Measurements from ENCODE around the gene TPPP3.
"Not testable (repeated sequence)": the region's sequence is repeated elsewhere in the genome, so short reads cannot be mapped to it uniquely, and the experiment has no call there.

Gene TPPP3

DNA sequence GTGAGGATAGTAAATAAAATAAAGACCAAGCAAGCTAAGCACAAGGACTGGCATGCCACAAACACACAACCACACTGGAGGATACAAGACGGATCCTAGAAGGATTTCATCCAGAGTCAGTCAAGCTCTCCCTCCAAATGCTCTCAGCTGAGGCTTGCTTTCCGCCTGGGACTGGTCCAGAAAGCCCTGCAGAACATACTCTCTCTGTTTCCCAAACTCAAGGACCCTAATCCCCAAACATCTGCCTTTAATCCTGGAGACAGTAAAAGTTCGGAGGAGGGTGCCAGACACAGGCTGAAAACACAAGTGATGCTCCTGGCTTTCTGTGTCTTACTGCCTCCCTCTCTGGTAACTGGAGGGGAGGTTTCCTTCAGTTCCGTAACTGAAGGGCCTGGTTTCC, 32.3 kb upstream of the TPPP3 start:
- DNase-seq, result no peak

DNA sequence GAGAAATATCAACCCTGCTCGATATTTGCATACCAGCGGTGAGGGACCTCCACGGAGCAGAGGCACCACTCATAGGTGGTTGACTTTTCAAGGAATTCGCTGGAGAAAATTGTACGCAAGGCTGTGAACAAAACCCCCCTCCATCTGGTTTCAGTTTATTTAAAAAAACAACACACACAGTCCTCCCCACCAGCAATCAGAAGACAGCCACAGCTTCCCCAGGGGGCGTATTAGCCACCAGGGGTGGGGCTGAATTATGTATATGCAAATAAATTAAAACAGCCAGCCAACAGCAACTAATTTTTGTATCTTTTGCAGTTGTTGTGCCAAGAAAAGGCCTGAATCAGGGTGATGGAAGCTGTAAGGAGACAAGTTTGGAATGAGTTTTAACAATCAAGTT, 31.8 kb upstream of the TPPP3 start:
- no peak for DNase-seq

DNA sequence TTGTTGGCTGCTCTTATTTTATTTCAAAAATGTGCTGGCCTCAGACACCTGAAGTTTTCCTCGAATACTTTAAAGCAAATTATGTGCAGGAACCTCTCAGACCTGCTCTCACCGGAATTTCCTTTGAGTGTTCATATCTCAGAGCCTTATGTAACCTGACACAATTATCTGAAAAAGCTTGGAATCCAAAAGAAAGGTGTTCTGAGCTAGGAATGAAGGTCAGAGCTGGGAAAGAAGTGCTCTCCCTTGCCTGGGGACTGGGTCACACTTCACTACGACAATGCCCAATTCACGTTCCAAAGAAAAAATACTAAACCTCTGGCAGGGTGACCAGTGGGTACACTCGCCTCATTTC, 30.9 kb upstream of the TPPP3 start:
- DNase-seq, result no peak

DNA sequence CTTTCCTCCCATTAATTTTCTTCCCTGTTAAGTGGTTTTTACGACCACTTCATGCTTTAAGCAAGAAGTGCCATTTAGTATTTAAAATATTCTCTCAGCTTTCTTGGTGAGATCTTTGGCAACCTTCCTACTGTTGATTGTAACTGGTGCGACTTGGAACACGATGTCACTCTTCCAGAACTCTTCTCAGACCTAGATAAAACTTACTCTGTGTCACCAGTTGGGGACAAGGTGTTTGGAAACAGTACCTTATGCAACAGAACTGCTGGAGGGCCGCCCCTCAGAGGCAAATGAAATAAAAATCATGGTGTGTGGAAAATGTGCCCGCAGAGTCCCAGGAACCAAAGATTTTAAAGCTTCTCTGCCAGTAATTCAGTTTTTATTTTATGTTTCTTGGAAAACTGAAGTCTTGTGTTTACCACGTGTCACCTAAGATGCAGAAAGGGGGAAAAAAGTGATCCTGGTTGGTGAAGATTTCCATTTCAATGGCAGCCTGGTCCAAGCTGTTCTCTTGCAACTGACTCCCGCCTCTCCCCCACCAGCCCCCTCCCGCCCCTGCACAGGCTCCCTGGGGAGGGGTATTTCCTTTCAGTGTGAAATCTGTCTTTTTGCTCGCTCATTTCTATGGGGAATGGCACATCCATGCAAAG, 30.4 kb upstream of the TPPP3 start:
- no peak for DNase-seq

DNA sequence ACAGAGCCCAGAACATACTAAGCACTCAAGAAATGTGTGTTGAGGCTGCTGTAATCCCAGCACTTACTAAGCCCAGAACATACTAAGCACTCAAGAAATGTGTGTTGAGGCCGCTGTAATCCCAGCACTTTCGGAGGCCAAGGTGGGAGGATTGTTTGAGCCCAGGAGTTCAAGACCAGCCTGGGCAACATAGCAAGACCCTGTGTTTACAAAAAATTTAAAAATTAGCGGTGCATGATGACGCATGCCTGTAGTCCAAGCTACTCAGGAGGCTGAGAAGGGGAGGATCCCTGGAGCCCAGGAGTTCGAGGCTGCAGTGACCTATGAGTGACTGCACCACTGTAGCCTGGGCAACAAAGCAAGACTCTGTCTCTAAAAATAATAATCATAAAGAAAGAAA, 29.7 kb upstream of the TPPP3 start:
- no peak for DNase-seq

DNA sequence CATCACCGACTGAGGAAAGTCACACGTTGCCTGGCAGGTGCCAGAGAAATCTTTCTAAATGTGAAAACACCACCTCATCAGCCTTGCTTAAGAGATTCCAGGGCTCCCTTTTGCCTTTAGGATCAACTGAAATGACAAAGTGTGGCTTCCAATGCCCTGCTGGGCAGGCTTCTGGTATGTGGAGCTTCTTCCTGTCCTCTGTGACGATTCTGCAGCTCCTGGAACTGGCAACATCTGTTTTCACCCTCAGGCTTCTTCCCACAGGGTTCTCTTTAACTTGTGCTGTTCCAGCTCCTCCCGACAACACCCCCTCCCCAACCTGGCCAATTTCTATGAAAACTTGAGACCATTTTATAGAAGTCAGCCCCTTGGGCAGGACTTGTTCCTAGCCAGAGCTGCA, 27.7 kb upstream of the TPPP3 start:
- DNase-seq, result no peak

DNA sequence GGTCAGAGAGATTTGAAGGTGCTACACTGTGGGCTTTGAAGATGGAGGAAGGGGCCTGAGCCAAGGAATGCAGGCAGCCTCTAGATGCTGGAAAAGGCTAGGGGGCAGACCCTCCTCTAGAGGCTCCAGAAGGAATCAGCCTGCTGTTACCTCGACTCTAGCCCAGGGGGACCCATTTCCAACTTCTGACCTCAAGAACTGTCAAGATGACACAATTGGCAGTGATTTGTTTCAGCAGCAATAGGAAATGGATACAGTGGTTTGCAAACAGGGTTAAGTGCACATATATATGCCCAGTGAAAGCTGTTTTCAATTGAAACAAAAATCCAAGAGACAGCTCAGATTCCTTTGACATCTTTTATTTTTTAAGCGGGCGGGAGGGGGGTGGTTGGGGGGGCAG, 26.6 kb upstream of the TPPP3 start:
- no peak for DNase-seq

DNA sequence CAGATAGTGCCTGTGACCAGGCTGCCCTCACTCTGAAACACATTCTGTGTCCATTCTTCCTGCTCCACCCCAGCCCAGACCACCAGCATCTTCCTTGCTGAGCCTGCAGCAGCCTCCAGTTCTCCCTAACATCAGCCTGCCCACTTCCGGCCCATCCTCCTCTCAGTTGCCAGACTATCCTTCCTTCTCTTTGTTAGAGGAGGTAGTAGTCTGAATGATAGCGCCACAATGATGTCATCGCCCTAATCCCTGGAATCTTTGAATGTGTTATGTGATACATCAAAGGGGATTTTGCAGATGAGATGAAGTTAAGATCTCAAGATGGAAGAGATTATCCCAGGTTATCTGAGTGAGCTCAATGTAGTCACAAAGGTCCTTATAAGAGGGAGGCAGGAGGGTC, 26.2 kb upstream of the TPPP3 start:
- no peak for DNase-seq

DNA sequence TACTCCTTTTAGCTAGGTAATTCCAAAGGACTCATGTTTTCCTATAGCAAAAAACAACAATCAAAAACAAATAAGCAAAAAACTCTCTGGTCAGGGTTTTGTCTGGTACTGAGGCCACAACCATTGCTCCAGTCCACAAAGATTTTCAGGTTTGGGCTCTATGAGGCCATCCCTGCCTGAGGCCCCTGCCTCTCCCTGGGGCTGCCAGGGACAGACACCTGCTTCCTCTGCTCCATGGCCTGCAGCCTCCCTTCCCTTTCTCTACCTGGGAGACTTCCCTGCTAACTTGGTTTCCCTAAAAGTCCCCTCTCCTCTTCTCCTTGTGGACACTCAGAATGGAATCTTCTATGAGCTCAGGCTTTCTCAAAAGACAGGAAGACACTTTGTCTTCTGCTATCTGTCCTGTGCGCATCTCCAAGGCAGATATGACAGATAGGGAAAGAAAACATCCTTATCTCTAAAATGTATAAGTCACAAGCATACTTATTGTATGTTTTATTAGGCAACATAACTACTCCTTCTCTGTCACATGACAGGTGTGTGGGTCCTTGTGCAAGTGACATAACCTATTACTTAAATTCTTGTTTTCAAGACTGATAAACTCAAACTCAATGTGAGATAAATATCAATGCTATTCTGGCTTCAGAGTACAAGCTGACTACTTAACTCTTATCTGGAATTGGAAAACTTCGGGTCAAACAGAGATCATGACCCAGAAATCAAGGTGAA, 24.2 kb upstream of the TPPP3 start:
- DNase-seq, result no peak

DNA sequence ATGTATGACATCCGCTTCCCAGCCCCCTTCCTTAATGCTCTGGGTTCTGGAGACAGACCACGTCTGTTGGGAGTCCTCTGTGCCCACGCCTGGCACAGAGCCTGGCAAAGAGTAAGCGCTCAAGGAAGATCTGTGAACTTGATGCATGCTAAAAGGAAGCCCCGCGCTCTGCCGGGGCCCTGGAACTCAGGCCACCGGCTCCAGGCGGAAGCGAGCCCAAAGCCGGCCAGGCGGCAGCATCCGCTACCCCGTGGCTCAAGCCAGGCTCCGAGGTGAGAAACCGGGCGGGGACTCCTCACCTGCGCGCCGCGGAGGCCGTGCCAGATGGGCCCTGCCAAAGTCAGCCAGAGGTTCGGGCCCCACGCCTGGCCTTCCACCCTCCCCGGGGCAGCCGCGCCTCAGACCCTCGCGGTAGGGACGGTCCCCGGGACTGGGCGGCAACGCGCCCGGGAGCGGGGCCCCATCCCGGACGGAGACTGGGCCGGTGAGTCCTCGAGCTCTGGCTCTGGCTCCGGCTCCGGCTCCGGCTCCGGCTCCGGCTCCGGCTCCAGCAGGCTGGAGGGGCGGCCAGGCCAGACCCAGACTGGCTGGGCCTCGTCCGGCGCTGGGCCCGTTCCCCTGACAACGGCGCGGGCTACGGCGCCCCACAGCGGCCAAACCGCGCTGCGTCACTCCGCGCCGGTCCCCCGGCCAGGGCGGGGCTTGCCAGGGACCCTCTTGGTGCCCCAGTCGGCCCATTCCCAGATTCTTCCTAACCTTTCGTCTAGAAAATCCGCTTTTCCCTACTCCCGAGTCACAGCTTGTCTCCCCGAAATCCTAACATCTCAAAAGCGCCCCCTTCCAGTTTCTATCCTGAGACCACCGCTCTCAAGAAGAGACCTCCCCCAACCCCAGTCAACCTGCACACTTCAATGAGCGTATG, 22.8 kb upstream of the TPPP3 start, which contains the start of gene ZDHHC1:
TSS of gene ZDHHC1 (minus strand) at position 606 of the 922 bp plus-strand sequence. CDS start 8,702 bp downstream, outside the sequence.
- DNase-seq, result no peak

DNA sequence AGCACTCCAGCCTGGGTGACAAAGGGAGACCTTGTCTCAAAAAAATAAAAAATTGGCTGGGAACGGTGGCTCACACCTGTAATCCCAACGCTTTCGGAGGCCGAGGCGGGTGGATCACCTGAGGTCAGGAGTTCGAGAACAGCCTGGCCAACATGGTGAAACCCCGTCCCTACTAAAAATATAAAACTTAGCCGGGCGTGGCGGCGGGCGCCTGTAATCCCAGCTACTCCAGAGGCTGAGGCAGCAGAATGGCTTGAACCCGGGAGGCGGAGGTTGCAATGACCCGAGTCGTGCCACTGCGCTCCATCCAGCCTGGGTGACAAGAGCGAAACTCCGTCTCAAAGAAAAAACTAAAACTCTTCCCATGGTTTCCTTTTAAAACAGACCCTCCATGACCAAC, 22.1 kb upstream of the TPPP3 start:
- DNase-seq, result not testable (repeated sequence)

DNA sequence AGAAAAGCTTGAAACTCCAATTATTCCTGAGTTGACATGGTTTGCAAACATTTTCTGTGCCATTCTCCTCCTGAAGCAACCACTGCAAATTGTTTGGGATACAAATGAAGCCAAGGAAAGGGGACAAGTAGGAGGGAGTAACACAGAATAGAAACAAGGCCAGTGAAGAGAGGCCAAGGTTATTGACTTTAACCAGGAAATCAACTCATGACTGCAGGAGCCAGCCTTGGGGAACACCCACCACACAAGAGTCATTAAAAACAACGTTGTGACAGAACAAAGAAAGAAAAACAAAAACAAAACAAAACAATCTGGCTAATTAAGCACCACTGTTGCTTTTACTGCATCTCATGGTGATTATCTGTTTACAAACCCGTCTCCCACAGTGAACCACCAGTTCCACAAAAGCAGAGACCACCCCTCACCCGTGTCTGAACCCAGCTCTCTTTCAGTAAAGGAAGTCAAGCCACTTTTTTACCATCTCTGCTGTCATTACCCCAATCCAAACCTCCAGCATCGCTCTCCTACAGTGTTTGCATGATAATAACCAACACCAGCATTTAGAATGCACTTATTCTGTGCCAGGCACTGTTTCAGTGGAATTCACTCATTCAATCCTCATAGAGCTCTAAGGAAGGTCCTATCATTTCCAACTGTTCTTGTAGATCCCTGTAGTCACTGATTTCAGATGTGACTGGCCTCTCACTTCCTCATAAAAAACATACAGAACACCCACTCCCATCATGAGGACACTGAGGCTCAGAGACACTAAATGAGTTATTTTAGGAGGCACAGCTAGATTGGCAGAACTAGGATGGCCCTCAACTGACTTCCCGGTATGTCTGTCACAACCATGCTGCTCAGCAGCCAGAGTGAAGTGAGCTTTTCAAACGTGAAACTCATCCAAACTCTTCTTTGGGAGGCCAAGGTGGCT, 20.9 kb upstream of the TPPP3 start:
- no peak for DNase-seq

DNA sequence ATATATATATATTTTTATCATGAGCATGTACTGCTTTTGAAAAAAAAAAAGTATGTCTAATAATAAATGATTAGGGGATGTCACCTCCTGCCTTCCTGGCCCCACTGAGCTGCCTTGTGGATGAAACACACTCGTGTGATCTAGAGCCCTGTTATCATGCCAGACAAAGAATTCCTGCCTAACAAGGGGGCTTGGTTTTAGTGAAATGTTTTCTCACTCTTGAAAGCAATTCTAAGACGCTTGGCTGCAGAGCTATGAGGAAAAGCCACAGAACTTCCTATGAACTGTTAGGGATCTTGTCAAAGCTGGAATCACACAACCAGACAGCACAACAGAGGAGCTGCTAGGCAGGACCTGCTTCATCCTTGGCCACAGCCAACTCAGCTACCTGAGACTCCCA, 19.0 kb upstream of the TPPP3 start:
- no peak for DNase-seq

DNA sequence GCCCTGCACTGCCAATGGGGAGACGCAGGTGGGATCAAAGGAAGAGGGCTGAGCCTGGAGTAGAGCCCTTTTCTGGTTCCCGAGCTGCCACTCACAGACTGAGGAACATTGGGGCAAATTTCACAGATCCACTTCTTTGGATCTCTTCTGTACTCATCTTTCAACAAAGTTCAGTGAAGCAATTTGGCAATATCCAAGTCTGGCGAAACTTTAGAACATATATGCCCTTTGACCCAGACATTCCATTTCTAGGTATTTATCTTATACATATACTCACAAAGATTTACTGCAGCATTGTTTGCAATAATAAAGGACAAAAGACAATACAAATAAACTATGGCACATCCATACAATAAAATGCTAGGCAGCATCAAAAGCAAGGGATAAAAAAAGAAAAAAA, 18.0 kb upstream of the TPPP3 start:
- no peak for DNase-seq

DNA sequence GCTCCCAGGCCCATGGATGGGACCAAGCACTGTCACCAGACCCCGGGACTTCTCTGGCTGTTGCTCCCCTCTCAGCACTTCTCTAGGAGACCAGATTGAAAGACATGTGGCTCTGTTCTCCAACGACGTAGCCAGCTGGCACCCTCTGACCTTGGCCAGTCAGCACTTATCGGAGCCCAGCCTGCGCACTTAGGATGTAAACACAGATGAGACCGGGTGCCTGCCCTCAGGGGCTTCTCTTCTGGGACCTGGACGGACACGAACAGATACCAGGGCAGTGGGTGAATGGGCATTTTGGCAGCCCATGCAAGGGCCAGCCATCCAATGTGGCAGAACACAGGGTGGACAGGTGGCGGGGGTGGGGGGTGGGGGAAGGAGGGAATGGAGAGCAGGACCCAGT, 16.3 kb upstream of the TPPP3 start:
- DNase-seq, result no peak

DNA sequence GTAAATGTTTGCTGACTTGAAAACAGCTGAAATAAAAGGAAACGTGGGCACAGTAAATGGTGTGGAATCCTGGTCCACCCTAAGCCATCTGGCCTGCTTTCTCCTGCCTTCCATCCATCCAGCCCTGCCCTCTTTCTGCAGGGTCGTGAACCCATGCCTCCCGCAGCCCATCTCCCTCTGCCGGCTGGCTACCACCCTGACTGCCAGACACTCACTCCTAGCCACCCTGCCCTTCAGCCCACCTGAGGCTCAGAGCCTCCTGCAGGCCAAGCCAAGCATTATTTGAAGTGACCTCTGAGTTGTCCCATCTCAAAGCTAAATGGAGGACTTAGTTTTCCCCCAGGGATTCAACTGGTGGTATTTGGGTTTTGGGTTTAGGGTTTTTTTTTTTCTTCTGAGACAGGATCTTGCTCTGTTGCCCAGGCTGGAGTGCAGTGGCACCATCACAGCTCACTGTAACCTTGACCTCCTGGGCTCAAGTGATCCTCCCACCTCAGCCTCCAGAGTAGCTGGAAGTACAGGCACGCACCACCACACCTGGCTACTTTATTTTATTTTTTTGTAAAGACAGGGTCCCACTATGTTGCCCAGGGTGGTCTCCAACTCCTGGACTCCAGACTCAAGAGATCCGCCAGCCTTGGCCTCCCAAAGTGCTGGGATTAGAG, 14.6 kb upstream of the TPPP3 start:
- DNase-seq, result no peak

DNA sequence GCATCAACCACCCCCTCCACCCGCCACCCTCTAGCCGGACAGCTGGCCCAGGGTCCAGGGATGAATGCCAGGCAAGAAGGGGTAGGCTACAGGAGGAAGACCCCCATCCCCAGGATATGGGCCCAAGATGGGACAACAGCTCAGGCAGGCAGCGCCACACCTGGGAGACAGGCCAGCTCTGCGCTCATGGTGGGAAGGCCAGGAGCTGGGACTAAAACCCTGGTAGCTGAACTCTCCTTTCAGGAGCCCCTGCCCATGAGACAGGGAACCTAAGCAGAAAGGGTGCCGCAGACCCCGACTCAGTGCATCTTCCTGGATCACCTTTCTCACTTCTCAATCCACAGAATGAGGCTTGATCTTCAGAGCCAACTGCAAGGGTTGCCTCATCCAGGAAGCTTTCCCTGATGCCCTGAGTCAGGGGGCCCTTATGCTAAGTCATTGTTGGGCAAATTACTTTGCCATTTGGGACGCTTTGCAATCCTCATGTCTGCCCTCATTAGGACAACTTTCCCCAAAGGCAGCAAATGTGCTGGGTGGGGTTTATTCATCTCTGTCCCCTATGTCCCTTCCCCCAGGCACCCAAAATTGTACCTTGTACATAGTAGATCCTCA, 14.0 kb upstream of the TPPP3 start:
- DNase-seq, result no peak

DNA sequence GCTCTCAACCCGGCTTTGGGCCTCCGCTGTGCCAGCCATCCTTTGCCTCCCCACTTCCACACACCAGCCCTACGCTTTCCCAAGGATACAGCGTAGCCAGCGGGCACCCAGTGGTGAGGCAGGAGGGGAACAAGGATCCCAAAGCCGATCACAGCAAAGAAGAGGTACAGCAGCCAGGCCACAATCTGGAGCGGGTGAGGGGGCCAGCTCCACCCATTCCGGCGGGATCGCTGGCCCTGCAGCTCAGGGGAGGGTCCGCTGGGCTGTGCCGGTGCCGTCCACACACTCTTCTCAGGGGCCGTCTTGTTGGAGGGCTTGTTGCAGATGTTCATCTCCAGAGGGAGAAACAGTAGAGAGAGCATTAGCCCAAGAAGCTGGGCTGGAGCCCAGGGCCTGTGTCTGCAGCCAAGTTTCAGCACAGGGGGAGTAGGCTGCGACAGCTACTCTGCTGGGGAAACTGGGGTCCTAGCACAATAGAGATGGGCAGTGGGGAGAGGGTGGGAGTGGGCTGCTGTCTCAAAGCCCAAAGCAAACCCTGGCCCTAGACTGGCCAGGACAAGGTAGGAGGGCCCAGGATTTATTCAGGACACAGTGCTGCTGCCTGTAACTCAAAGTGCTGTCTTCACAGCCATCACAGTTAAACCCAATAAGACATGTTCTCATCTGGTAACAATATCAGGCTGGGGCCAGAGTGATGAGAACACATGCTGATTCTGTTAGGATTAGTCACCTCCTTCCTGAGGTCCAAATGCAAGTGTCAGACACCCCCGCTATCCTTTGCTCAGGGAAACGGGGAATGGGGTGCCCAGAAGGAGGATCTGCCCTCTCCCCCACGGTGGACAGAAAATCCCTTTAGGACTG, 13.0 kb upstream of the TPPP3 start:
- DNase-seq, result no peak

DNA sequence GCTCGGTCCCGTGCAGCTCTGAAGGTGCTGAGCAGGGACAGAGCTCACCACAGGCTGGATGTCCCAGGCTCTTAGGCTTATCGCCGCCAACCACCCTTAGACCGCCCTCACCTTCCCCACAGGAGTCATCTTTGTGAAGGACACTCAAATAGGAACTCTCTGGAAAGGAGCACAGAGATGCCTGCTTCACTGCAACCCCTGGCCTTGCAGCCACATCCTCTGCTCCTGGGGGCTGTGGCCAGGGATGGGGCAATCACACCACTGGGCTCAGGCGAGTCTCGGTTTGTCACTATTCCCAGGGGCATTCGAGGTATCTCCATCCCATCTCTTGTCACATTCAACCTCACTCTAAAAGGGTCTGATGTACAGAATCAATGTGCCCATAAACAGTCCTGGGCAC, 12.0 kb upstream of the TPPP3 start:
- DNase-seq, result no peak

DNA sequence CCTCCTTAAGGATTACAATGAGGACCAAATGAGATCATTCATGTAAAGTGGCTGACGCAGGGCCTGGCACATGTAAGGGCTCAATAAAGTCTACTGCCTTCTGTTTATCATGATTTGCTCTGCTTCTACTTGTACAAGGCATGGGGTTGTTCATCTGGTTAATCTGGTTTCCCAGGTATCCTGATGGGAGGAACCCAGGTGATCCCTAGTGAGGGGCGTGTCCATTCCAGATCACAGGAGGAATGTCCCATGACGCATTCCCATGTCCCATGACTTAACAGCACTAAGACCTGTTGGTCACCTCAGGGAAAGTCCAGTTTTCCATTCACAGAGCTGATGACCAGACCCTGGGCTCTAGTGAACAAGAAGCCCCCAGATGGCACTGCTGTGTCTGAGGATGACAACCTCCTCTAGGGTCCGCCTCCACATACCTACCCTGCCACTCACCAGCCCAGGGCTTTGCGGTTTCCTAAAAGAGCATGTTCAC, 11.5 kb upstream of the TPPP3 start:
- no peak for DNase-seq

Measured in activated T-cell treated with anti-CD3 and anti-CD28 coated beads for 4 hours (primary cell).